ENCODE measurements around the gene ANO2. TPM values are rescaled to one million over a fixed set of nuclear protein-coding genes. Genes with fewer than 3 reads are reported as not detected.

Gene ANO2
- total and polyA plus RNA-seq, 4 donors = 0.03 to 0.25 (median 0.15) TPM

- Histone ChIP-seq H3K27me3 (ENCODE audit: control insufficient read depth in 4 of 4, insufficient read depth in 4 of 4, low read length in 3 of 4) (peaks cover 0 to 6% (median 0%) of the 10 kb centered on the region in 4 donors), H3K4me1 (ENCODE audit: control insufficient read depth in 4 of 4, insufficient read depth in 4 of 4, low read length in 3 of 4) (no peaks in the 10 kb centered on the region), H3K4me3 (ENCODE audit: low read depth in 1 of 3, low read length in 3 of 3) (no peak overlapping the region), H3K36me3 (ENCODE audit: control insufficient read depth in 4 of 4, insufficient read depth in 3 of 4, low read depth in 1 of 4, low read length in 3 of 4) (no peaks in the 10 kb centered on the region), H3K27ac (ENCODE audit: low read depth in 1 of 2, low read length in 2 of 2) (no peak overlapping the region), H3K9ac (ENCODE audit: low read depth in 1 of 2, low read length in 2 of 2) (no peak overlapping the region), H3K9me3 (ENCODE audit: control insufficient read depth in 4 of 4, low read length in 3 of 4) (peaks cover 0 to 3% (median 0%) of the 10 kb centered on the region in 4 donors)
- 73% methylated on average over 8 of the region's 8 CpGs for WGBS
- no peak for TF ChIP-seq NR2F2 (IDR thresholded peaks at IDR 0.05)
- no peak for TF ChIP-seq SP1 (IDR thresholded peaks at IDR 0.05)
- no peak for TF ChIP-seq FOXA2 (IDR thresholded peaks at IDR 0.05)
- no peak for TF ChIP-seq EGR1 (IDR thresholded peaks at IDR 0.05; ENCODE audit: low read depth in 2 of 2)
- TF ChIP-seq RXRA (IDR thresholded peaks at IDR 0.05) = no peak
- no peak for TF ChIP-seq HNF4G (IDR thresholded peaks at IDR 0.05)
- TF ChIP-seq ZBTB33 (IDR thresholded peaks at IDR 0.05) = no peak
- no peak for TF ChIP-seq GABPA (IDR thresholded peaks at IDR 0.05 in 1 of 2, conservative IDR thresholded peaks at IDR 0.05 in 1 of 2)
- TF ChIP-seq YY1 (IDR thresholded peaks at IDR 0.05) = no peak
- TF ChIP-seq JUND (IDR thresholded peaks at IDR 0.05) = no peak
- DNase-seq (ENCODE audit: low spot score) = no peak
These were observed 176.4 kb downstream of the ANO2 start for GRCh38 chr12:5768581-5769196.

- no peak for DNase-seq (ENCODE audit: low spot score)
- peaks cover 0 to 3% (median 0%) of the 10 kb centered on the region in 4 donors for H3K9me3 ChIP-seq (ENCODE audit: control insufficient read depth in 4 of 4, low read length in 3 of 4)
- no peak overlapping the region for H3K27ac ChIP-seq (ENCODE audit: low read depth in 1 of 2, low read length in 2 of 2)
- 72% methylated on average over 2 of the region's 2 CpGs for WGBS
- no peaks in the 10 kb centered on the region for H3K36me3 ChIP-seq (ENCODE audit: control insufficient read depth in 4 of 4, insufficient read depth in 3 of 4, low read depth in 1 of 4, low read length in 3 of 4)
- no peak for TF ChIP-seq CTCF (IDR thresholded peaks at IDR 0.05; ENCODE audit: low read depth, low read length, missing input control)
- no peak for TF ChIP-seq NR2F2 (IDR thresholded peaks at IDR 0.05)
- no peak for TF ChIP-seq YY1 (IDR thresholded peaks at IDR 0.05)
- H3K9ac ChIP-seq (ENCODE audit: low read depth in 1 of 2, low read length in 2 of 2) = no peak overlapping the region
- peaks cover 0 to 4% (median 0%) of the 10 kb centered on the region in 4 donors for H3K27me3 ChIP-seq (ENCODE audit: control insufficient read depth in 4 of 4, insufficient read depth in 4 of 4, low read length in 3 of 4)
- no peak overlapping the region for H3K4me3 ChIP-seq (ENCODE audit: low read depth in 1 of 3, low read length in 3 of 3)
- no peaks in the 10 kb centered on the region for H3K4me1 ChIP-seq (ENCODE audit: control insufficient read depth in 4 of 4, insufficient read depth in 4 of 4, low read length in 3 of 4)
These were observed 176.9 kb downstream of the ANO2 start for GRCh38 chr12:5768171-5768570.

GRCh38 chr12:5758347-5758746, 186.7 kb downstream of the ANO2 start:
- H3K4me1 ChIP-seq (ENCODE audit: control insufficient read depth in 4 of 4, insufficient read depth in 4 of 4, low read length in 3 of 4) = no peaks in the 10 kb centered on the region
- H3K27ac ChIP-seq (ENCODE audit: low read depth in 1 of 2, low read length in 2 of 2) = no peak overlapping the region
- WGBS = 50% methylated on average over 3 of the region's 3 CpGs
- H3K9me3 ChIP-seq (ENCODE audit: control insufficient read depth in 4 of 4, low read length in 3 of 4) = peaks cover 0 to 6% (median under 1%) of the 10 kb centered on the region in 4 donors
- H3K4me3 ChIP-seq (ENCODE audit: low read depth in 1 of 3, low read length in 3 of 3) = no peak overlapping the region
- H3K9ac ChIP-seq (ENCODE audit: low read depth in 1 of 2, low read length in 2 of 2) = no peak overlapping the region
- DNase-seq (ENCODE audit: low spot score) = no peak
- no peaks in the 10 kb centered on the region for H3K36me3 ChIP-seq (ENCODE audit: control insufficient read depth in 4 of 4, insufficient read depth in 3 of 4, low read depth in 1 of 4, low read length in 3 of 4)
- peaks cover 0 to 9% (median 4%) of the 10 kb centered on the region in 4 donors for H3K27me3 ChIP-seq (ENCODE audit: control insufficient read depth in 4 of 4, insufficient read depth in 4 of 4, low read length in 3 of 4)
- TF ChIP-seq ATF3 (IDR thresholded peaks at IDR 0.05) = no peak
- TF ChIP-seq GABPA (IDR thresholded peaks at IDR 0.05 in 1 of 2, conservative IDR thresholded peaks at IDR 0.05 in 1 of 2) = no peak
- TF ChIP-seq YY1 (IDR thresholded peaks at IDR 0.05) = no peak
- TF ChIP-seq SP1 (IDR thresholded peaks at IDR 0.05) = no peak
- no peak for TF ChIP-seq REST (IDR thresholded peaks at IDR 0.05)
- no peak for TF ChIP-seq RXRA (IDR thresholded peaks at IDR 0.05)
- TF ChIP-seq HNF4A (conservative IDR thresholded peaks at IDR 0.05) = no peak
- no peak for TF ChIP-seq HNF4G (IDR thresholded peaks at IDR 0.05)
- no peak for TF ChIP-seq FOXA2 (IDR thresholded peaks at IDR 0.05)
- TF ChIP-seq TAF1 (conservative IDR thresholded peaks at IDR 0.05) = no peak
- no peak for TF ChIP-seq MAX (IDR thresholded peaks at IDR 0.05)
- TF ChIP-seq JUND (IDR thresholded peaks at IDR 0.05) = no peak
- TF ChIP-seq NR2F2 (IDR thresholded peaks at IDR 0.05) = no peak
- TF ChIP-seq ZBTB33 (IDR thresholded peaks at IDR 0.05) = no peak
- no peak for TF ChIP-seq FOXA1 (IDR thresholded peaks at IDR 0.05)

All from liver (tissue), 9 donors.